Cardiac muscle cell (in vitro differentiated cells and primary cell): ENCODE data around the gene PLCD3. TPM values are rescaled to one million over a fixed set of nuclear protein-coding genes. Genes with fewer than 3 reads are reported as not detected.

Experiments used
- DNase-seq, 2 donors: peaks; one replicate each; pipeline versions ENCODE4 v3.0.0 to v3.0.0-alpha.2; 2010 to 2017; ENCODE audit warnings: low read depth in 1 of 2, low spot score in 1 of 2
- H3K27ac ChIP-seq: fragments of 200-600 bp; sonication (generic); 2 replicates; pipeline ENCODE4 v1.5.1; 2016
- H3K27me3 ChIP-seq: fragments of 200-600 bp; sonication (generic); 2 replicates; pipeline ENCODE4 v1.6.0; 2016; ENCODE audit warnings: control low read depth
- H3K36me3 ChIP-seq: fragments of 200-600 bp; sonication (generic); 2 replicates; pipeline ENCODE4 v1.5.1; 2016; ENCODE audit warnings: control low read depth
- H3K4me1 ChIP-seq: fragments of 200-600 bp; sonication (generic); 2 replicates; pipeline ENCODE4 v1.8.1; 2017; ENCODE audit warnings: low read depth, mild to moderate bottlenecking, mixed run types
- H3K4me3 ChIP-seq: fragments of 200-600 bp; sonication (generic); 2 replicates; pipeline ENCODE4 v1.5.1; 2016; ENCODE audit warnings: mild to moderate bottlenecking
- H3K9me3 ChIP-seq: fragments of 200-600 bp; sonication (generic); 2 replicates; pipeline ENCODE4 v1.5.1; 2017; ENCODE audit warnings: low read depth, mild to moderate bottlenecking, control low read depth
- CTCF ChIP-seq: IDR thresholded peaks from 2 replicates; pipeline ENCODE4 v1.5.1; 2012; ENCODE audit warnings: low read depth, mild to moderate bottlenecking, low read length
- polyA plus RNA-seq: library from polyadenylated mRNA; unstranded; fragments of >200 nt; fragmentation: Nextera tagmentation; extraction: Ambion mirVana; gene quantifications from 2 replicates; pipeline ENCODE4 v1.2.1, GENCODE V29; 2016
- total RNA-seq: library from RNA; depleted of rRNA; stranded (reverse); fragments of >200 nt; gene quantifications from 2 replicates; pipeline ENCODE4 v1.2.3, GENCODE V29; 2016

PLCD3 gene
- 41.0 and 66.3 TPM in 2 replicates for total RNA-seq
- polyA plus RNA-seq, result 36.0 and 41.7 TPM in 2 replicates

- Histone ChIP-seq H3K4me1 (peaks cover 18% of the 10 kb centered on the region), H3K36me3 (no peaks in the 10 kb centered on the region), H3K4me3 (peak within 1 kb of the TSS; percentile 65), H3K27me3 (no peaks in the 10 kb centered on the region), H3K27ac (peak within 1 kb of the TSS; percentile 91), H3K9me3 (no peaks in the 10 kb centered on the region)
- TF ChIP-seq CTCF, result no peak
- no peak for DNase-seq
Observed at GRCh38 chr17:45132320-45132571, at the start of gene PLCD3. Gene PLCD3 (minus strand): TSS chr17:45132515. CDS start chr17:45132410, 105 bp downstream.

GRCh38 chr17:45177563-45177962 is 45.2 kb upstream of the PLCD3 start:
- DNase-seq, result no peak
- Histone ChIP-seq H3K4me1 (peaks cover 7% of the 10 kb centered on the region), H3K27ac (no peak overlapping the region), H3K4me3 (no peak overlapping the region), H3K36me3 (no peaks in the 10 kb centered on the region), H3K9me3 (no peaks in the 10 kb centered on the region), H3K27me3 (no peaks in the 10 kb centered on the region)
- no peak for TF ChIP-seq CTCF

- no peak for TF ChIP-seq CTCF
- DNase-seq, result no peak
Observed at GRCh38 chr17:45175759-45176115, 43.4 kb upstream of the PLCD3 start.

DNA sequence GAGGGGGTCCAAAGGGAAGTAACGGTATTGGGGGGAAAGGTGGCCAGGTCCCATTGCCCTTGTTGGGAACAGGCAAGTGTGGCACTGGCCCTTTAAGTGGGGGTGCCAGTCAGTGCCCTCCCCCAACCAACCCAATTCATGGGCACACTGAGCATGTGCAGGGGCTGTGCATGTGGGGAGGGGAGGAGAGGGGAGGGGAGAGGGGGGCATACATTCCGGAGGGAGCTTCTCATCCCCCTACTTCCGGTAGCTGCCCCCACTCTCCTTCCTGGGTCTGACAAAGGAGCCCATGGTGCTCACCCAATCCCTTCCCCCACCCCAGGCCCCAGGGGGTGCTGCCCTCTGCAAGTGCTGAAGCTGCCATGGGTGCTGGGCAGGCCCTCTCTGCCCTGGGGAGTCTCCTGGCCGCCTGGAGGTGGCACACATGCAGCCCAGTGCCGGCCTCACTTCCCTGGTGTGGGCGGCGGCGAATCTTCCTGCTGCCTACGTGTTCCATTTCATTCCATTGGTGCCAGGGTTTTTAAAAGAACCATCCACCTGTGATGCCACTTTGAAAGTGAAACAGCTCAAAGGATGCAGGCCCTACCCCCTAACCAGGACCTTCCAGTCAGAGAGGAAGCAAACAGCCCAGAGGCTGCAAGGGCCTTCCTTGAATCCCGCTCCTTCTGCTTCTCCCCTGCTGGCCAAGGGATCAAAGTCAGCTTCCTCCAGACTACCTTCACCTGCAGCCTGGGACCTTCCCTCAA is 40.4 kb upstream of the PLCD3 start:
- Histone ChIP-seq H3K9me3 (no peaks in the 10 kb centered on the region), H3K36me3 (no peaks in the 10 kb centered on the region), H3K27me3 (no peaks in the 10 kb centered on the region), H3K27ac (peak overlapping the region; percentile 79), H3K4me3 (no peak overlapping the region), H3K4me1 (peaks cover 21% of the 10 kb centered on the region)
- peak in 1 of 2 donors; percentile 66 for DNase-seq
- TF ChIP-seq CTCF, result no peak

More at GRCh38 chr17:45175759-45176115, 43.4 kb upstream of the PLCD3 start:
- peaks cover 21% of the 10 kb centered on the region for H3K4me1 ChIP-seq
- no peaks in the 10 kb centered on the region for H3K27me3 ChIP-seq
- H3K9me3 ChIP-seq, result no peaks in the 10 kb centered on the region
- H3K36me3 ChIP-seq, result no peaks in the 10 kb centered on the region
- H3K27ac ChIP-seq, result no peak overlapping the region
- H3K4me3 ChIP-seq, result no peak overlapping the region

GRCh38 chr17:45172232-45172540 is 39.9 kb upstream of the PLCD3 start:
- H3K36me3 ChIP-seq, result no peaks in the 10 kb centered on the region
- no peak for DNase-seq
- H3K9me3 ChIP-seq, result no peaks in the 10 kb centered on the region
- H3K27me3 ChIP-seq, result no peaks in the 10 kb centered on the region
- H3K27ac ChIP-seq, result peak overlapping the region; percentile 79
- no peak for TF ChIP-seq CTCF
- peaks cover 21% of the 10 kb centered on the region for H3K4me1 ChIP-seq
- H3K4me3 ChIP-seq, result no peak overlapping the region
